B cell (primary cell): ENCODE results near the gene NCKIPSD. TPM values are rescaled to one million over a fixed set of nuclear protein-coding genes. Genes with fewer than 3 reads are reported as not detected.
"Not testable (repeated sequence)": the region's sequence is repeated elsewhere in the genome, so short reads cannot be mapped to it uniquely, and the experiment has no call there.

Experiments used
- ATAC-seq: fragments of 200-7000 bp; cut with Tn5 transposase; one replicate; pipeline ENCODE4 v1.10.0; 2021; ENCODE audit warnings: low read depth, mild to moderate bottlenecking, moderate number of reproducible peaks, moderate library complexity
- CTCF ChIA-PET: fragments of 350-600 bp; sonication (Branson Sonifier 250); formaldehyde crosslinking; loops from one replicate; lab custom pipeline; 2021; ENCODE audit warnings: antibody characterized with exemption, inconsistent platforms; lab: Charles Lee
- POLR2A ChIA-PET: fragments of 350-600 bp; sonication (Branson Sonifier 250); formaldehyde crosslinking; loops from one replicate; lab custom pipeline; 2021; ENCODE audit warnings: antibody characterized with exemption; lab: Charles Lee
- DNase-seq: peaks from one replicate; pipeline ENCODE4 v3.0.0; 2013
- H2AFZ ChIP-seq: 2 replicates; pipeline ENCODE4 v1.6.1; 2012; ENCODE audit warnings: mild to moderate bottlenecking, low read depth, low read length; ENCODE audit not compliant: insufficient read depth, poor library complexity, severe bottlenecking
- H3K27ac ChIP-seq, 2 donors: 1 replicate in 1 of 2; 2 replicates in 1 of 2; pipeline ENCODE4 v1.5.1; 2012 to 2013; ENCODE audit warnings: low read length in 2 of 2, mild to moderate bottlenecking in 2 of 2, moderate library complexity in 1 of 2
- H3K27me3 ChIP-seq, 4 experiments: fragments of 200-600 bp in 1 of 4; sonication (generic) in 1 of 4; replicated peaks in 1 of 4; 1 replicate in 2 of 4; 2 replicates in 2 of 4; pipeline versions ENCODE4 v1.6.1 to v1.7.0; 2013 to 2016; ENCODE audit warnings: low read length in 3 of 4, mild to moderate bottlenecking in 2 of 4, mixed read lengths in 1 of 4, moderate library complexity in 1 of 4; ENCODE audit not compliant: insufficient read depth in 4 of 4, control insufficient read depth in 3 of 4; ENCODE audit errors: control extremely low read depth in 1 of 4
- H3K36me3 ChIP-seq, 2 experiments: replicated peaks in 1 of 2; 1 replicate in 1 of 2; 2 replicates in 1 of 2; pipeline versions ENCODE4 v1.6.1 to v1.7.1; 2013; ENCODE audit warnings: low read length in 1 of 2; ENCODE audit not compliant: insufficient read depth in 2 of 2, control insufficient read depth in 1 of 2; ENCODE audit errors: control extremely low read depth in 1 of 2, extremely low read depth in 1 of 2
- H3K4me1 ChIP-seq, 2 donors: fragments of 200-600 bp in 1 of 2; sonication (generic) in 1 of 2; 1 replicate in 1 of 2; 2 replicates in 1 of 2; pipeline versions ENCODE4 v1.5.1 to v1.6.1; 2013 to 2017; ENCODE audit warnings: low read length in 2 of 2; ENCODE audit not compliant: control insufficient read depth in 2 of 2, insufficient read depth in 2 of 2
- H3K4me2 ChIP-seq: replicated peaks from 2 replicates; pipeline ENCODE3; 2012; ENCODE audit warnings: mild to moderate bottlenecking, low read depth, low read length; ENCODE audit not compliant: poor library complexity, severe bottlenecking
- H3K4me3 ChIP-seq, 5 experiments: fragments of 200-600 bp in 1 of 5; sonication (generic) in 1 of 5; 1 replicate in 3 of 5; 2 replicates in 2 of 5; pipeline versions ENCODE4 v1.5.1 to v1.7.0; 2011 to 2016; ENCODE audit warnings: low read length in 4 of 5, mild to moderate bottlenecking in 4 of 5, low read depth in 2 of 5, control low read depth in 1 of 5, moderate library complexity in 1 of 5; ENCODE audit not compliant: insufficient read depth in 1 of 5; ENCODE audit errors: control extremely low read depth in 1 of 5, extremely low read depth in 1 of 5
- H3K79me2 ChIP-seq: fragments of 200-600 bp; sonication (generic); one replicate; pipeline ENCODE4 v1.6.0; 2016; ENCODE audit warnings: low read length; ENCODE audit not compliant: control insufficient read depth, insufficient read depth
- H3K9ac ChIP-seq: fragments of 200-600 bp; sonication (generic); 2 replicates; pipeline ENCODE4 v1.6.1; 2017; ENCODE audit warnings: mild to moderate bottlenecking, low read length, moderate library complexity
- H3K9me3 ChIP-seq, 3 donors: one replicate each; pipeline versions ENCODE4 v1.6.1 to v1.7.1; 2013; ENCODE audit warnings: low read length in 2 of 3; ENCODE audit not compliant: control insufficient read depth in 2 of 3, insufficient read depth in 1 of 3; ENCODE audit errors: control extremely low read depth in 1 of 3
- H4K20me1 ChIP-seq: 2 replicates; pipeline ENCODE4 v1.6.0; 2012; ENCODE audit warnings: mild to moderate bottlenecking, low read length; ENCODE audit not compliant: insufficient read depth, control insufficient read depth, poor library complexity, severe bottlenecking
- H3K27ac Mint-ChIP-seq: one replicate; pipeline ENCODE4 v1.8.0; 2021; ENCODE audit warnings: mixed read lengths
- H3K27me3 Mint-ChIP-seq: one replicate; pipeline ENCODE4 v1.8.0; 2021; ENCODE audit warnings: mixed read lengths
- H3K4me1 Mint-ChIP-seq: one replicate; pipeline ENCODE4 v1.8.0; 2021; ENCODE audit warnings: mixed read lengths
- H3K4me3 Mint-ChIP-seq: one replicate; pipeline ENCODE4 v1.8.0; 2021; ENCODE audit warnings: mixed read lengths
- H3K9me3 Mint-ChIP-seq: one replicate; pipeline ENCODE4 v1.8.0; 2022; ENCODE audit warnings: mixed read lengths; ENCODE audit not compliant: insufficient read depth
- CTCF ChIP-seq: fragments of 200-600 bp; IDR thresholded peaks from one replicate; pipeline ENCODE4 v1.8.0; 2022; ENCODE audit warnings: antibody characterized with exemption, mild to moderate bottlenecking
- EZH2 ChIP-seq: IDR thresholded peaks from 2 replicates; pipeline ENCODE4 v1.6.1; 2012; ENCODE audit warnings: borderline replicate concordance, low read depth, mild to moderate bottlenecking, moderate library complexity, low read length; ENCODE audit not compliant: insufficient read depth, poor library complexity, severe bottlenecking
- WGBS: methylation state at CpG from one replicate; pipeline ENCODE4 v1.1.5; 2013; ENCODE audit warnings: missing lambda C conversion rate; ENCODE audit not compliant: insufficient coverage; 5-methylcytosine and 5-hydroxymethylcytosine counted together
- intact Hi-C: fragments of 100-400 bp; cut with micrococcal nuclease; formaldehyde crosslinking; loops from one replicate; pipeline ENCODE4 v1.10.0; 2022
- polyA plus RNA-seq: library from polyadenylated mRNA; depleted of rRNA; stranded (reverse); fragments of >200 nt; gene quantifications from 2 replicates; pipeline ENCODE4 v1.2.3, GENCODE V29; 2012
- total RNA-seq, 2 donors: library from RNA; stranded (reverse); fragments of 120-200 nt in 1 of 2; gene quantifications; 1 replicate in 1 of 2; 2 replicates in 1 of 2; pipeline versions ENCODE4 v1.2.3 to v1.2.4, GENCODE V29; 2013 to 2022

The NCKIPSD gene
- total and polyA plus RNA-seq, 2 donors (not counting 1 experiment from before 2014, with no cell fraction given): 19.1 to 24.6 TPM

GRCh38 chr3:48733752-48734518, 48.2 kb upstream of the NCKIPSD start:
- H3K36me3 ChIP-seq, H3K27me3 Mint-ChIP-seq, H3K4me2 ChIP-seq, intact Hi-C loops, DNase-seq, H3K4me3 Mint-ChIP-seq, H3K4me3 ChIP-seq, H3K9me3 Mint-ChIP-seq, POLR2A ChIA-PET, ATAC-seq, H3K4me1 Mint-ChIP-seq, H3K27ac ChIP-seq, H2AFZ ChIP-seq, H3K27me3 ChIP-seq, H3K27ac Mint-ChIP-seq, H4K20me1 ChIP-seq, CTCF ChIA-PET, H3K9me3 ChIP-seq, H3K79me2 ChIP-seq, H3K9ac ChIP-seq, H3K4me1 ChIP-seq: not testable (repeated sequence)
- WGBS: no CpG with 5 or more reads among the region's 53 CpGs

- ATAC-seq: no peak
- H3K4me3 Mint-ChIP-seq: no peak overlapping the region
These were observed 41.8 kb upstream of the NCKIPSD start for GRCh38 chr3:48727511-48727910.

GRCh38 chr3:48725185-48725855, 39.6 kb upstream of the NCKIPSD start:
- CTCF ChIA-PET, H3K9me3 Mint-ChIP-seq, H3K9me3 ChIP-seq, DNase-seq, H3K4me2 ChIP-seq, H3K4me1 ChIP-seq, H3K4me1 Mint-ChIP-seq, H3K79me2 ChIP-seq, H3K27ac Mint-ChIP-seq, H3K4me3 Mint-ChIP-seq, ATAC-seq, H4K20me1 ChIP-seq, H3K27me3 Mint-ChIP-seq, H3K9ac ChIP-seq, H3K4me3 ChIP-seq, POLR2A ChIA-PET, H2AFZ ChIP-seq, H3K27ac ChIP-seq, intact Hi-C loops, H3K36me3 ChIP-seq, H3K27me3 ChIP-seq: not testable (repeated sequence)
- 92% methylated on average over 4 of the region's 8 CpGs for WGBS

More at GRCh38 chr3:48727511-48727910, 41.8 kb upstream of the NCKIPSD start:
- no peak for DNase-seq
- ChIA-PET POLR2A (interaction anchor here (0.6 kb wide), 1 partner anchor 173 kb away, joined by 12 read pairs; no protein-coding TSS in a partner anchor), CTCF (interaction anchor here (1.6 kb wide), 1 partner anchor 12 kb away, joined by 11 read pairs; no protein-coding TSS in a partner anchor)
- Histone ChIP-seq H3K9ac (no peak overlapping the region), H3K27me3 (no peaks in the 10 kb centered on the region), H3K27ac (no peak overlapping the region), H3K79me2 (no peaks in the 10 kb centered on the region), H3K4me3 (no peak overlapping the region), H2AFZ (no peak overlapping the region), H3K4me2 (no peak overlapping the region), H4K20me1 (no peaks in the 10 kb centered on the region), H3K4me1 (no peaks in the 10 kb centered on the region), H3K36me3 (no peaks in the 10 kb centered on the region), H3K9me3 (no peaks in the 10 kb centered on the region)
- Mint-ChIP-seq H3K4me1 (no peaks in the 10 kb centered on the region), H3K27ac (no peak overlapping the region), H3K27me3 (no peaks in the 10 kb centered on the region), H3K9me3 (no peaks in the 10 kb centered on the region)
- intact Hi-C loops: no loop called here
- 98% methylated on average over 8 of the region's 8 CpGs for WGBS
- no peak for TF ChIP-seq EZH2
- TF ChIP-seq CTCF: no peak
